Sigmoid colon (tissue), 7 donors: ENCODE measurements around the gene STAT4. TPM values are rescaled to one million over a fixed set of nuclear protein-coding genes. Genes with fewer than 3 reads are reported as not detected.

Source experiments
- DNase-seq: peaks from one replicate; pipeline ENCODE4 v3.0.0-alpha.2; 2019
- H3K27ac ChIP-seq, 4 donors: fragments of 200-600 bp; sonication (generic); one replicate each; pipeline ENCODE4 v1.5.1; 2016 to 2019; ENCODE audit warnings: mild to moderate bottlenecking in 1 of 4
- H3K27me3 ChIP-seq, 3 donors: fragments of 200-600 bp; sonication (generic); one replicate each; pipeline ENCODE4 v1.5.1; 2019; ENCODE audit warnings: mild to moderate bottlenecking in 1 of 3
- H3K36me3 ChIP-seq, 4 donors: fragments of 200-600 bp; sonication (generic); one replicate each; pipeline ENCODE4 v1.5.1; 2016 to 2019
- H3K4me1 ChIP-seq, 4 donors: fragments of 200-600 bp; sonication (generic); one replicate each; pipeline ENCODE4 v1.5.1; 2017 to 2019
- H3K4me3 ChIP-seq, 4 donors: fragments of 200-600 bp; sonication (generic); one replicate each; pipeline ENCODE4 v1.5.1; 2017 to 2019; ENCODE audit warnings: mild to moderate bottlenecking in 2 of 4, moderate library complexity in 1 of 4
- H3K9me3 ChIP-seq, 4 donors: fragments of 200-600 bp in 3 of 4; sonication (generic) in 3 of 4; one replicate each; pipeline versions ENCODE4 v1.5.1 to v1.6.1; 2013 to 2019
- EP300 ChIP-seq, 4 donors: sonication (generic); formaldehyde crosslinking; IDR thresholded peaks; one replicate each; pipeline ENCODE4 v1.6.1; 2017; ENCODE audit warnings: antibody characterized with exemption in 4 of 4
- POLR2A ChIP-seq, 2 donors: fragments of 450-650 bp; IDR thresholded peaks; one replicate each; pipeline ENCODE4 v1.6.1; 2016; ENCODE audit warnings: antibody characterized with exemption in 2 of 2, mild to moderate bottlenecking in 2 of 2, moderate library complexity in 2 of 2
- POLR2AphosphoS5 ChIP-seq, 4 donors: sonication (generic); formaldehyde crosslinking; IDR thresholded peaks; one replicate each; pipeline ENCODE4 v1.6.1; 2017; ENCODE audit warnings: antibody characterized with exemption in 4 of 4
- WGBS, 2 donors: extraction: QIAGEN DNeasy Blood & Tissue Kit; methylation state at CpG; one replicate each; pipeline ENCODE4 v1.1.7; 2013; 5-methylcytosine and 5-hydroxymethylcytosine counted together
- intact Hi-C: fragments of 100-400 bp; cut with DNase I; formaldehyde crosslinking; loops from one replicate; pipeline ENCODE4 v1.15.1; 2023
- polyA plus RNA-seq, 3 donors: library from polyadenylated mRNA; stranded (reverse); fragments of 200-250 nt; gene quantifications; one replicate each; pipeline ENCODE4 v1.2.3, GENCODE V29; 2013
- total RNA-seq, 4 donors: library from RNA; depleted of rRNA; stranded (reverse); fragments of >200 nt; gene quantifications; one replicate each; pipeline ENCODE4 v1.1.0, GENCODE V29; 2016
- TF ChIP-seq, protein P1 (sequence below), 4 experiments: fragments of 450-650 bp in 3 of 4; fragments of 200-600 bp in 1 of 4; IDR thresholded peaks; one replicate each; pipeline ENCODE4 v1.5.1; 2016 to 2019; ENCODE audit warnings: antibody characterized with exemption in 4 of 4, mild to moderate bottlenecking in 3 of 4, moderate library complexity in 2 of 4
- donor health status: healthy with polysubstance abuse.
- donor health status: Bipolar disorder and iron deficiency.
- donor health status: healthy.

STAT4 gene
- total and polyA plus RNA-seq, 7 donors, result 0.46 to 4.6 (median 0.70) TPM; not detected in 1

DNA sequence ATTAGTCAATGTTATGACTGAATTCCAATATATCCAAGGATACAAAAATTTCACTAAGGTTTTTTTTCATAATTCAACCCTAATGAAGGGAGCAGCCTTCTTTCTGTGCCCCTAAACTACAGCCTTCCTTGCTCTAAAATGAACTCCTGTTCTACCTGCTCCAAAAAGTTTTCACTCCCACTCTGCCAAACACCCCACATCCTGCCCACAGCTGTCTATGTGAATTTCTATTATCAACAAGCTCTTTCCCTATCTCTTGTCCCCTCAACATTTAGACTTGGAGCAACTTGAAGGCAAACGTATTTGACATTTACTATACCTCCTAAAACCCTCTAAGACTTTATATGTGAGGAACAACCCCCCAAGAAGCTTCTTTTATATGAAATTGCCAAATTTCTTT is 2.5 kb downstream of the STAT4 start:
- TF ChIP-seq EP300 (IDR thresholded peaks at IDR 0.05) (no peak), POLR2A (IDR thresholded peaks at IDR 0.05) (no peak), POLR2AphosphoS5 (IDR thresholded peaks at IDR 0.05) (no peak)
- TF ChIP-seq, protein P1, sequence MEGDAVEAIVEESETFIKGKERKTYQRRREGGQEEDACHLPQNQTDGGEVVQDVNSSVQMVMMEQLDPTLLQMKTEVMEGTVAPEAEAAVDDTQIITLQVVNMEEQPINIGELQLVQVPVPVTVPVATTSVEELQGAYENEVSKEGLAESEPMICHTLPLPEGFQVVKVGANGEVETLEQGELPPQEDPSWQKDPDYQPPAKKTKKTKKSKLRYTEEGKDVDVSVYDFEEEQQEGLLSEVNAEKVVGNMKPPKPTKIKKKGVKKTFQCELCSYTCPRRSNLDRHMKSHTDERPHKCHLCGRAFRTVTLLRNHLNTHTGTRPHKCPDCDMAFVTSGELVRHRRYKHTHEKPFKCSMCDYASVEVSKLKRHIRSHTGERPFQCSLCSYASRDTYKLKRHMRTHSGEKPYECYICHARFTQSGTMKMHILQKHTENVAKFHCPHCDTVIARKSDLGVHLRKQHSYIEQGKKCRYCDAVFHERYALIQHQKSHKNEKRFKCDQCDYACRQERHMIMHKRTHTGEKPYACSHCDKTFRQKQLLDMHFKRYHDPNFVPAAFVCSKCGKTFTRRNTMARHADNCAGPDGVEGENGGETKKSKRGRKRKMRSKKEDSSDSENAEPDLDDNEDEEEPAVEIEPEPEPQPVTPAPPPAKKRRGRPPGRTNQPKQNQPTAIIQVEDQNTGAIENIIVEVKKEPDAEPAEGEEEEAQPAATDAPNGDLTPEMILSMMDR (IDR thresholded peaks at IDR 0.05), result no peak
- H3K27me3 ChIP-seq, result peaks cover 0 to 12% (median 6%) of the 10 kb centered on the region in 3 donors
- 73 to 83% methylated on average over 1 of the region's 1 CpG for WGBS, 2 donors
- DNase-seq, result no peak
- no peaks in the 10 kb centered on the region for H3K9me3 ChIP-seq
- intact Hi-C loops, result no loop called here
- no peak overlapping the region for H3K27ac ChIP-seq
- peaks cover 0 to 12% (median 11%) of the 10 kb centered on the region in 4 donors for H3K4me1 ChIP-seq
- no peak overlapping the region for H3K4me3 ChIP-seq
- no peaks in the 10 kb centered on the region for H3K36me3 ChIP-seq

DNA sequence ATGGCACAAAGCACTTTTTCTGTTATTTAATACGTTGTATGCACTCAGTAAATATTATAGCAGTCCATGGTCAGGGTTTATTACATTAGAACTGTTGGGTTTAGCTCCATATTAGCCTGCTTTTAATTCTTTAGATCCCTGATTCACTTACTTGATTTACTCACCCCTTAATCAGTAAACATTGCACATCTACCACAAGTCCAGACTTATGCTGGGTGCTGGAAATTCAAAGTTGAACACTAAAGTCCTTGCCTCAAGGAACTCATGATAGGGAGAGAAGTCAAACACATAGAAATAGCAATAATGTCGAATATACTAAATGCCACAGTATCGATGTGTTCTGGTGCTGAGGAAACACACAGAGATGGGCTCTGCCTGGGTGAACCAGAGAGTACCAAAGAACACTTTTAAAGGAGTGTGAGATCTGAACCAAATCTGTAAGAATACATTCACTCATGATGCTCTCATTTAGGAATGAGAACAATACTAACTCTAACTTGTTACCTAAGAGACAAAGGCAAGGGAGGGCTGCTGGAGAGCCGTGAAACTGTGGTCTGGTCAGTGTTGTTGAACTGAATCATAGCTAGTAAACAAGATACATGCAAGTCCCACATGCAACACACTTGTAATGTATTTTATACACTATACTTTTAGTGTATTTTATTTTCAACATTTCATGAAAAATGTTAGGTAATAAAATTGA is 4.9 kb downstream of the STAT4 start:
- intact Hi-C loops, result no loop called here
- peaks cover 0 to 9% (median 6%) of the 10 kb centered on the region in 3 donors for H3K27me3 ChIP-seq
- TF ChIP-seq POLR2AphosphoS5 (IDR thresholded peaks at IDR 0.05) (no peak), EP300 (IDR thresholded peaks at IDR 0.05) (no peak), POLR2A (IDR thresholded peaks at IDR 0.05) (no peak)
- TF ChIP-seq, protein P1 (IDR thresholded peaks at IDR 0.05), result no peak

DNA sequence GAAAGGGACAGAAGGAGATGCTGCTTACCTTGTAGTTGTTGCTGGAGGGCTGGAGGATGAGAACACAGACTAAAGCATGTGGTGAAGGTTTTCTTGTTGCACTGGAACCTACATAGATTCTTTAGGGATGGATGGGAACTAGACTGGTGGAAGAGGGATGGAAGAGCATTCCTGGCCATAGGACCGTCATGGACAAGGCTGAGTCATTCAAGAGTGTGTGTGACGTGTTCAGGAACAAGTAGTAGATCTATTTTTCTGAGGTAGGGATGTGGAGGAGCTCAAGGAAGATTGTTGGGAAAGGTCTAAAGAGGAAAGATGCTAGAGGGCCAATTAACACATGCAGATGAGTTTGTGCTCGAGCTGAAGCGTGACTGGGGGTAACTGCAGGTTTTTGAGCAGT is 6.6 kb downstream of the STAT4 start:
- intact Hi-C loops, result no loop called here
- no peaks in the 10 kb centered on the region for H3K27me3 ChIP-seq
- no peaks in the 10 kb centered on the region for H3K4me1 ChIP-seq
- H3K9me3 ChIP-seq, result no peaks in the 10 kb centered on the region
- TF ChIP-seq EP300 (IDR thresholded peaks at IDR 0.05) (no peak), POLR2AphosphoS5 (IDR thresholded peaks at IDR 0.05) (no peak), POLR2A (IDR thresholded peaks at IDR 0.05) (no peak)
- TF ChIP-seq, protein P1 (IDR thresholded peaks at IDR 0.05), result no peak
- H3K27ac ChIP-seq, result no peak overlapping the region
- no peak for DNase-seq
- H3K36me3 ChIP-seq, result no peaks in the 10 kb centered on the region
- no peak overlapping the region for H3K4me3 ChIP-seq
- 92 to 96% methylated on average over 4 of the region's 4 CpGs for WGBS, 2 donors

More for the DNA sequence above, 4.9 kb downstream of the STAT4 start:
- WGBS, 2 donors, result 92 to 97% methylated on average over 4 of the region's 4 CpGs
- no peak overlapping the region for H3K27ac ChIP-seq
- no peaks in the 10 kb centered on the region for H3K9me3 ChIP-seq
- peaks cover 0 to 10% (median 9%) of the 10 kb centered on the region in 4 donors for H3K4me1 ChIP-seq
- H3K36me3 ChIP-seq, result no peaks in the 10 kb centered on the region
- DNase-seq, result no peak
- no peak overlapping the region for H3K4me3 ChIP-seq

DNA sequence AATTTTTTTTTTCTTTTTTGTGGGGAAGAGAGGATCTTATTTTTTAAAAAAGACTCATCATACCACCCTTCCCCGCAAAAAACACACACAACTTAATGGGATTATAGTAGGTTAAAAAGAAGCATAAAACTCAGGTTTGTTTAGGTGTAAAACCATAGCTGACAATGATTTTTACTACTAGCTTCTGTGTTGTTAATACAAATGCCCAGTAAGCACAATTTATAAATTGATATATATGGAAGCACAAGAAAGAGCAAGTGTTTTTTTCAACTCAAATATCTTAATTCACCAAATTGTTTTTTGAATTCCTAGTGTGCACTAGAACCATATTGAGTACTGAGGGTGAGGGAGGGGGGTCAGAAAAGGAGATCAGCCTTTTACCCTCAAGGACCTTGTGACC is 7.0 kb downstream of the STAT4 start:
- H3K27ac ChIP-seq, result no peak overlapping the region
- intact Hi-C loops, result no loop called here

DNA sequence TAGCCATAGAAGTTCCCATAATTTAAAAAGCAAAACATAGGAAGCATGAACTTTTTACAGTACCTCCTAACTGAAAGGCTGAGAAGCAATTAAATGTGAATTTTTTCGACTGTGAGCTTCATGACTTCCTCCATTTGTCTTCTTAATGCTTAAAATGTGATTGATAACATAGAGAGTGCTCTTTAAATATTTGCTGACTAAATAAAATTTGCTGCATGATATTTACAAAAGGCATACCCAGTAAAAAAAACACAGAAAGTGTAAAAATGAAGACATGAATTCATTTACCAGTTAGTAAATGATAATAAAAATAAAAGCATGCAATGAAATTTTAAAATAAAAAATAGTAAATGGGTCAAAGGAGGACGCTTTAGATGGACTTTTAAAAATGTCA is 21.9 kb downstream of the STAT4 start:
- Histone ChIP-seq H3K4me3 (no peak overlapping the region), H3K4me1 (no peaks in the 10 kb centered on the region), H3K27ac (no peak overlapping the region), H3K27me3 (no peaks in the 10 kb centered on the region), H3K9me3 (no peaks in the 10 kb centered on the region), H3K36me3 (no peaks in the 10 kb centered on the region)
- WGBS, 2 donors, result 53 to 74% methylated on average over 2 of the region's 2 CpGs
- TF ChIP-seq, protein P1 (IDR thresholded peaks at IDR 0.05), result no peak
- no peak for TF ChIP-seq EP300 (IDR thresholded peaks at IDR 0.05)
- TF ChIP-seq POLR2A (IDR thresholded peaks at IDR 0.05), result no peak
- no peak for TF ChIP-seq POLR2AphosphoS5 (IDR thresholded peaks at IDR 0.05)
- intact Hi-C loops, result no loop called here
- no peak for DNase-seq

More for the DNA sequence above, 7.0 kb downstream of the STAT4 start:
- H3K4me3 ChIP-seq, result no peak overlapping the region
- TF ChIP-seq EP300 (IDR thresholded peaks at IDR 0.05) (no peak), POLR2AphosphoS5 (IDR thresholded peaks at IDR 0.05) (no peak), POLR2A (IDR thresholded peaks at IDR 0.05) (no peak)
- WGBS, 2 donors, result 93% methylated on average over 1 of the region's 1 CpG
- H3K4me1 ChIP-seq, result no peaks in the 10 kb centered on the region
- H3K36me3 ChIP-seq, result no peaks in the 10 kb centered on the region
- no peaks in the 10 kb centered on the region for H3K27me3 ChIP-seq
- H3K9me3 ChIP-seq, result no peaks in the 10 kb centered on the region
- DNase-seq, result no peak
